GM03348 (cell line): ENCODE data around the gene WWC2.
A peak's percentile ranks its signal among the peaks of the same experiment; 100 is the strongest.

Experiments
- DNase-seq: peaks from one replicate; pipeline ENCODE4 v3.0.0; 2012; ENCODE audit warnings: low spot score

Gene WWC2

DNA sequence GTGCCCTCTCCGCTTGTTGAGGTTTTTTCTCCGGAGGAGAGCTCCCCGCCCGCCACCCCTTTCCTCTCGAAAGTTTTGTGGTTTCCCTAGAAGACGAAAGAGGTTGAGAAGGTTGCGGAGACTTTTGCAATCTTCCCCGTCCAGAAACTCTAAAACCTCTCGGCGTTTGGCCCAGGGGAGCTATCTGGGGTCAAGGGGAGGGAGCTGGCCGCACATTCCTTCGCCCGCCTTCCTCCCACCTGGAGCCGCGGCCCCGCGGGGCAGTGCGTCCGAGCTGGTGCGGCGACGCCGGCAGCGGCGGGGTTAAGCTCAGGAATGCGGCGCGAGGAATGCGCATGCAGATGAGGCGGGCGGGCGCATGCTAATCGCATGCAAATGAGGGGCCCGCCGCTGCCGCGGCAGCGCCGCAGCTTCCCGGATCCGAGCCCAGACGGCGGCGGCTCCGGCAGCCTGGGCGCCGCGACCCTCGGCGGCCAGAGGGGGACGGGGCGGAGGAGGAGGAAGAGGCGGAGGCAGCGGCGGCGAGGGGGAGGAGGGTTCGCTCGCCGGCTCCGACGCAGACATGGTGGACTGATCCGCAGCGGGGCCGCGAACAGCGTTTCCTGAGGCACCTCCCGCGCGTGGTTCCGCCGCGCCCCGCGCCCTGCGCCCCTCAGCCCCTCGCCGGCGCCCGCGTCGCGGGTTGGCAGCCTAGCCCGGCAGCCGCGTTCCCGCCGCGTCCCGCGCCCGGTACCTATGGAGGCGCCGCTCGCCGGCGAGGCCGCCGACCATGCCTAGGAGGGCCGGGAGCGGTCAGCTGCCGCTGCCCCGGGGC is at the start of gene WWC2:
WWC2 (plus strand) TSS at position 535 of the 814 bp plus-strand sequence; CDS start at position 770, 235 bp downstream.
- peak; percentile 94 for DNase-seq

- no peak for DNase-seq
Observed at GRCh38 chr4:183053681-183054080, 45.4 kb upstream of the WWC2 start.

DNA sequence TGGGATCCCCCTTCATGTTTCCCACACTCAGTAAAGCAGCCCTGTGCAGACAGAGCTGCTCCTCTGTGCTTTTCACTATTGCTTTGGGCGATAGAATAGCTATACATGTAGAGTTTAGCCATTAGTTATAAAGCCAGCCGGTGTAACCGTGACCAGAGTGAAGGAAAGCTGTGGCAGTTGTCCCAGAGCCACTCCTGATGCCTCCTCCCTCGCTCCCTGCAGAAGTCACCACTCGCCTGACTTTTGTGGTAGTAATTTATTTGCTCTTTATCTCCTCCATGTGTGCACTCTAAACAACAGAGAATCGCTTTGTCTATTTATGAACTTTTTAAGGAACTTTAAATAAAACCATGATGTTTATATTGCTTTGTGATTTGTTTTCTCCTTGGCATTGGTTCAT is 41.8 kb upstream of the WWC2 start:
- DNase-seq = no peak

GRCh38 chr4:183059797-183060196 is 39.3 kb upstream of the WWC2 start:
- no peak for DNase-seq

- DNase-seq = no peak
Observed at GRCh38 chr4:183068502-183068901, 30.6 kb upstream of the WWC2 start.

DNA sequence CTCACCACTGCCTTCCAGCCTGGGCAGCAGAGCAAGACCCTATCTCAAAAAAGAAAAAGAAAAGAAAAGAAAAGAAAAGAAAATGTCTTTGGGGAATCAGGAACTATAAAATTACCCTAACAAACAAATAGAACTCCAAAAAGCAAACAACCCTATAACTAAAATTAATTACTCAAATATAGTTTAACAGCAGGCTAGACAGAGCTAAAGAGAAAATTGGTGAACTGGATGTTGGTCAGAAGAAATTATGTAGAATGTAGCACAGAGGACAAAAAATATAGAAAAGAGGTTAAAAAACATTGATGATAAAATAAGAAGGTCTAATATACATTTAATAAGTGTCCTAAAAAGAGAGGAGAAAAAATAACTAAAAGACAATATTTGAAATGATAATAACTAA is 27.8 kb upstream of the WWC2 start:
- DNase-seq = no peak

DNA sequence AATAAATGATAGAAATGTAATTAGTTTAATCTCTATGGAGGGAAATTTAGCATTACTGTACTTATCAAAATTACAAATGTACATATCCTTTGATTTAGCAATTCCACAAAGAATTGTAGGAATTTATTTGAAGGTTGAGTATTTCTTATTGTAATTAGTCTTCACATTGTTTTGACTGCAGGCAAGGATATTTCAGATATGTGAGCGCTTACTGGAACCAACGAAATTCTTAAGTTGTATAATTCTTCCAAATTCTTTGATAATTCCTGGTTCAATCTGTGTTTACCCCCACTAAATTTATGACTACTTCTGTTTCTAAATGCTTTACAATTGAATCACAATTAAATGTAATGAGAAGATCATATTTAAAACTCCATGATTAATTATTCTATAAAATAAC is 26.9 kb upstream of the WWC2 start:
- DNase-seq = no peak

- no peak for DNase-seq
Observed at GRCh38 chr4:183073838-183074145, 25.3 kb upstream of the WWC2 start.

- peak; percentile 60 for DNase-seq
Observed at GRCh38 chr4:183074288-183074990, 24.6 kb upstream of the WWC2 start.

- no peak for DNase-seq
Observed at GRCh38 chr4:183078634-183079033, 20.4 kb upstream of the WWC2 start.

DNA sequence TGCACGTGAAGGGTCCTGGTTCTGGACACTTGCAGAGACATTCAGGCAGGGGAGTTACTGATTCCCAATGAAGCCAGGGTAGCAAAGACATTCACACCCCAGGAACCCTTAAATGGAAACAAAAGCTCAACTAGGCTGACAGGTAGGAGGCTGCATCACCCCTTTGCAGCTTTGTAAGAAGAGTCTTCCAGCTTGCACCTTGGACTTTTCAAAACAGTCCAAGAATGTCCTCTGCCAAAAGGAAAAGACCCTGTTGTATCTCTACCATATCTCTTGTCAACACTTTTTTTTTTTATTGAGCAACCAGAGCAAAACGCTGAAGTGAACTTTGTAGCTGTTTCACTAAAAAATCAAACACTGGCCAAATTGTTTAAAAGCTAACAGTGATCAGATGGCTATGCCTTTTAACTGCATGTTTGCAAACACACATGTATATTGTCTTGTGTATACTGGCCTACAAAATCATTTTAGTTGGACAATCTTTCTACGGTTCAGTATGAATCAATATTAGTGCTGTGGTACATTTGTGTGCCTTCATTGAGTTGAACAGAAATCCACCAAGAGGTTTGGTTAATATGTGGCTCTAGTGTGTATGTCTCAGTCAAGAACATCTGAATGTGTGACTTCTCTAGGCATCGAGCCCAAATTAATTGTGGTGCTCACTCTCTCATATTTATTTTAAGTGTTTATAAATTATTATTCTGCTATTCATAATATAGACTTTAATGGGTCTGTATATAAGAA is 18.5 kb upstream of the WWC2 start:
- DNase-seq = no peak

DNA sequence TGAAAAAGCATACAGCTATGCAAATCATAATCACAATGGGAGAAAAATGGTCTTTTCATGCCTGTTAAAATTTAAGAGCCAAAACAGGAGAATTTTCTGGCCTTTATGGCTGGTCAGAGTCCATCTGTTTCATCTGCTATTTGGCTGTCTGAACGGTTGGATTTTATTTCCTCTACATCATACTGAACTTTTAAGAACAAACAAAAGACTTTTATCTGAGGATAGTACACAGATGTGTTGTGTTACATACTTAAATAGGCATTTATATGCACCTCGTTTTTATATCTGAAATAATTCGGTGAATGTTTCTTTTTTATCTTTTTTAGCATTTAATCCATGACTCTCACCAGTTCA is 18.0 kb upstream of the WWC2 start:
- no peak for DNase-seq

DNA sequence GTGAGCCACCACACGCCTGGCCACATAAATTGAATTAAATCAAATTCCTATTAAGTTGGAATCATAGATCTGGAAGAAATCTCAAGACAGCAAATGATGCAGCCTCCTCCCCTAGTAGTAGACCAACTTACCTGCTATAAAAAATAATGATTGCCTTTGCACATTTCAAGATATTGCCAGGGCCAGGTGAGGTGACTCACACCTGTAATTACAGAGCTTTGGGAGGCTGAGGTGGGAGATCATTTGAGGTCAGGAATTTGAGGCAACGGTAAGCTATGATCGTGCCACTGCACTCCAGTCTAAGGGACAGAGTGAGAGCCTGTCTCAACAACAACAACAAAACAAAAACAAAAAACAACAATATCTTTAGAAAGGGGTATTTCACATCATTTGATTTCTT is 17.0 kb upstream of the WWC2 start:
- no peak for DNase-seq

GRCh38 chr4:183094393-183095198 is 4.5 kb upstream of the WWC2 start:
- DNase-seq = peak; percentile 47

DNA sequence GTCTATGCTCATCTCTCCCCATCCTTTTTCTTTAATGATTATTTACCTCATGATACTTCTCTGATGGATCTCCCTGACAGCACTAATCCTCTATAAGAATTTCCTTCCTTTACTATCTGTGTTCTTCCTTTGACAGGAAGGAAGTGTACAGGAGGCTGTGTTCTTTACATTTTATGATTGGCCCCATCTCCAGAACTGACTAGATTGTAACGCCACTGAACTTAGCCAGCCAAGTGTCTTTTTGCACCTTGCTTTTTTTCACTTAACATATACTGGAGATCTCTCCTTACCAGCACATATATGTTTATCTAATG is 3.9 kb upstream of the WWC2 start:
- DNase-seq = no peak

DNA sequence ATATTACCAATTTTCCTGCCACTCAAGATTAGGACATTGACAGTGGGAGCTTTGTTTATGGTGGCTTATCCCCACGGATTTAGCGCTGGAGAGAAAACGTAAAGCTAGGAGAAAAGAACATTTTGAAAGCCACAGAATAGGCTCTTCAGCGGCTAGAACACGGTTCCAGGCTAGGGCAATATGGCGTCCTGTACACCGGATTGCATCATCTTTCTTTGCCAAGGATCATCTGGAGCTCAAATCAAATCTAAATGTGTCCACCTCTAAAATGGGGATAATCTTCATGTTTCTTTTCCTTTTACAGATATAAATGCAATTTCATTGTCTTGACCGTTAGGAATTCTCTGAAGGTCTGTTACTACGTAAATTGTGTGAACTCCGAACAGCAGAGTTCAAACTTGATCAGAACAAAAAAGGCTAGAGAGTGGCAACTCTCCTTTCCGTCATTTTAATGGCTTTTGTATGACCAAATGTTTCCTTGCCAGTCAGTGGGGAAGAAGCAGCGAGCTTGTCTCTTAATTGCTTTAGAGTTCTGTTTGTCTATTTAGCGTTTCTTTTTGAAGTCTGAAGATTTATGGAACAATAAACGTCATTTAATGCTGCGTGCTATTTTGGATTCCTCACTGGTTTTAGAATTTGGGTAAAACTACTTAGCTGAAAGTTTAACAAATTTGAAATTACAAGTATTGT is 2.6 kb upstream of the WWC2 start:
- DNase-seq = no peak

DNA sequence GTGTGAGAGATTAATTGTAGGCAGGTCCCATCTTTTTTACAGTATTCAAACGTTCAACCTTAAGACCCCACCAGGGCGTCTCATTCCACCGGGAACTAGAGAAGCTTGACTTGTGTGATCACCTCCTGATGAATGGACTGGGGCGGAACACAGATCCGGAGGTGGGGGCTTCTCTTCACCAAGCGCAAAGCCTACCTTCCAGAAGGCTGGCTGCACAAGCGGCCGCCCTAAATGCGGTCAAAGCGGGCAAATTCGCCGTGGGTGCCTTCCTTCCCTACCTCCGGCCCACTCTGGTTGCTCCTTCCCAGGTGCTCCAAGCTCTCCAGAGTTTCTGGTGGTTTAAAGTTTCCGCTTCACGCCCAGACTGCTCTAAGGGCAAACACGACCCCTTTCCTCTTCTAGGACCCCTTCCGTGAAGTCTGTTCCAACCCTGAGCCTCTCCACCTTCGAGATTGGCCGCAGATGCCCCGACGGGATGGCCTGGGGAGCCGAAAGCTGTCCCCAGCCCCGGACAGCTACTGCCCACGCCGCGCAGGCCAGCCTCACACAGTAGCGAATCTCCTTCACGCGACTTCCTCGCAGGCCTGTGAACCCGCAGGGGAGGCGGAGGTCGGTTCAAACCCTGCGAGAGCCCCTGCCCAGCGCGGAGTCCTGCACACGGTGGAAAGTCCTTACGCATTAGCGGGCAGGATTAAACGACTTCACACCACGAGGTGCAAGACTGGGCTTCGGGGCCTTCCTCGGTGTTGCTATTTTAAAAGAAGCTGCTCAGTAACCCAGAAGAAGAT is 1.6 kb upstream of the WWC2 start:
- DNase-seq = no peak

GRCh38 chr4:183098019-183098722 is 886 bp upstream of the WWC2 start:
- peak; percentile 86 for DNase-seq

DNA sequence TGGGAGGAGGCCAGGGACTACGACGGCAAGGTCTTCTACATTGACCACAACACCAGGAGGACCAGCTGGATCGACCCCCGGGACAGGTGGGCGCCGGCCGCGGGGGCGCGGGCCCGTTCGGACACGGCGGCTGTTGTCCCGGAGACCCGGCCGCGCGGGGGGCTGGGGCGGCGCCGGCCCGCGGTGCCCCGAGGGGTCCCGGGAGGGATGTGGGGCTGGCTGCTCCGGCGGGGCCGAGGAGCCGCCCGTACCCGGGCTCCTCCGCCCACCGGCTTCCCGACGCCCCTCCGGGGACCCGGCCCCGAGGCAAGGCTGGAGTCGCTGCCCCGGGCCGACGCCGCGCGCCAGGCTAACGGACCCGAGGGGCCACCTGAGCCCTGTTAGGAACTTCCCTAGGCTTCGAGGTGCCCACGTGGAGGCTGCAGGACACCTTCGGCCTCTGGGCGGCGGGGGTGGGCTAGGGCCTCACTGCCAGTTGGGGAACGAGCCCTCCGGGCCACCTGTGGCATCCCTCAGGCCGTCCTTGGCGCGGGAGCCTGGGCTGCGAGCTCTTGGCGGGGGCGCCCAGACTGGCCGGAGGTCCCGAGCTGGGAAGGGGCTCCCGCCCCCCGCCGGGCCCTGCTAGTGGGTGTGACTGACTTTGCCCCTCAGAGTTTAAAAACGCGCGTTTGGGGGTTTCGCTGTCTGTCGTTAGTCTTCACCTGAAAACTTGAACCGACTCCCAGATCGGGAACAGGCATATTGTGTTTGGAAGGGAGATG is 660 bp downstream of the WWC2 start:
- DNase-seq = peak; percentile 45

GRCh38 chr4:183100298-183100599 is 1.2 kb downstream of the WWC2 start:
- DNase-seq = no peak
